ENCODE results near the gene FXYD3. TPM values are rescaled to one million over a fixed set of nuclear protein-coding genes. Genes with fewer than 3 reads are reported as not detected.

Gene FXYD3
- total RNA-seq, 1 experiment from 2014 or later, result 6.9 TPM

Other genes starting within 250 kb of the FXYD3 start
- gene ZNF30, start 188.9 kb upstream of the FXYD3 start, total RNA-seq (2022), result 2.3 and 4.0 TPM in 2 replicates
- gene ZNF792, start 151.6 kb upstream of the FXYD3 start, total RNA-seq (2022), result 0.40 and 1.0 TPM in 2 replicates
- 46.7 and 48.1 TPM in 2 replicates for gene GRAMD1A, start 115.5 kb upstream of the FXYD3 start, total RNA-seq (2022)
- gene SCN1B, start 85.4 kb upstream of the FXYD3 start, total RNA-seq (2022), result 0.19 and 0.27 TPM in 2 replicates
- gene HPN, start 74.1 kb upstream of the FXYD3 start, total RNA-seq (2022), result not detected in 2 replicates
- gene LGI4, start 19.2 kb downstream of the FXYD3 start, total RNA-seq (2022), result 0.91 TPM in 1 of 2 replicates, not detected in the other
- gene FXYD1, start 23.0 kb downstream of the FXYD3 start, total RNA-seq (2022), result not detected in 2 replicates
- not detected in 2 replicates for gene FXYD7, start 27.4 kb downstream of the FXYD3 start, total RNA-seq (2022)
- gene FXYD5, start 38.9 kb downstream of the FXYD3 start, total RNA-seq (2022), result 150 and 159 TPM in 2 replicates
- gene FAM187B, start 112.9 kb downstream of the FXYD3 start, total RNA-seq (2022), result not detected in 2 replicates
- 60.6 and 64.1 TPM in 2 replicates for gene LSR, start 133.2 kb downstream of the FXYD3 start, total RNA-seq (2022)
- 81.6 and 95.7 TPM in 2 replicates for gene USF2, start 153.1 kb downstream of the FXYD3 start, total RNA-seq (2022)
- not detected in 2 replicates for gene HAMP, start 166.7 kb downstream of the FXYD3 start, total RNA-seq (2022)
- gene MAG, start 176.3 kb downstream of the FXYD3 start, total RNA-seq (2022), result not detected in 2 replicates
- gene CD22, start 213.4 kb downstream of the FXYD3 start, total RNA-seq (2022), result 0.56 and 1.7 TPM in 2 replicates
- gene FFAR1, start 232.1 kb downstream of the FXYD3 start, total RNA-seq (2022), result not detected in 2 replicates
- not detected in 2 replicates for gene FFAR3, start 242.6 kb downstream of the FXYD3 start, total RNA-seq (2022)